HEK293 (cell line): ENCODE data around the gene C1orf56.

ENCODE experiments used
- CTCF ChIA-PET: fragments of 350-600 bp; formaldehyde crosslinking; extraction: SDS; loops from one replicate; lab custom pipeline; 2021; ENCODE audit warnings: antibody characterized with exemption; lab: Yijun Ruan, JAX
- POLR2A ChIA-PET: fragments of 300-600 bp; formaldehyde crosslinking; extraction: SDS; loops from one replicate; lab custom pipeline; 2020; ENCODE audit warnings: antibody characterized with exemption, inconsistent platforms; lab: Yijun Ruan, JAX
- H3K27ac ChIP-seq: fragments of 200-500 bp; sonication (Bioruptor generic); 2 replicates; pipeline ENCODE4 v1.5.1; 2014; ENCODE audit warnings: low read depth, low read length, control low read depth, inconsistent platforms; ENCODE audit errors: extremely low read depth
- H3K36me3 ChIP-seq, 2 experiments: fragments of 200-500 bp in 1 of 2; sonication (Bioruptor generic) in 1 of 2; 1 replicate in 1 of 2; 2 replicates in 1 of 2; pipeline ENCODE4 v1.5.1; 2014 to 2017; ENCODE audit warnings: inconsistent platforms in 2 of 2, low read length in 2 of 2; ENCODE audit not compliant: control insufficient read depth in 2 of 2, insufficient read depth in 1 of 2
- H3K4me1 ChIP-seq: fragments of 200-500 bp; sonication (Bioruptor generic); 2 replicates; pipeline ENCODE4 v1.5.1; 2014; ENCODE audit warnings: mild to moderate bottlenecking, low read length, inconsistent platforms; ENCODE audit not compliant: control insufficient read depth, insufficient read depth
- H3K4me3 ChIP-seq: 2 replicates; pipeline ENCODE4 v1.5.1; 2011; ENCODE audit warnings: low read depth, mild to moderate bottlenecking, control low read depth, low read length, moderate library complexity
- H3K9me3 ChIP-seq: fragments of 200-500 bp; sonication (Bioruptor generic); 2 replicates; pipeline ENCODE4 v1.5.1; 2014; ENCODE audit warnings: low read depth, low read length, inconsistent platforms; ENCODE audit not compliant: control insufficient read depth, insufficient read depth
- BCL11A ChIP-seq: fragments of 450-650 bp; formaldehyde crosslinking; IDR thresholded peaks from 2 replicates; pipeline ENCODE4 v1.5.1; 2016; ENCODE audit warnings: low read depth, missing biosample characterization, missing genetic modification characterization
- FEZF1 ChIP-seq: fragments of 450-650 bp; formaldehyde crosslinking; IDR thresholded peaks from 2 replicates; pipeline ENCODE4 v1.5.1; 2016; ENCODE audit warnings: missing biosample characterization, missing genetic modification characterization
- IKZF3 ChIP-seq: fragments of 450-650 bp; IDR thresholded peaks from 2 replicates; pipeline ENCODE4 v1.5.0; 2018; ENCODE audit warnings: missing biosample characterization, mild to moderate bottlenecking, missing genetic modification characterization, moderate library complexity
- KLF9 ChIP-seq: fragments of 450-650 bp; formaldehyde crosslinking; IDR thresholded peaks from 2 replicates; pipeline ENCODE4 v1.5.1; 2016; ENCODE audit warnings: missing biosample characterization, missing genetic modification characterization, low read depth
- MZF1 ChIP-seq: fragments of 450-650 bp; formaldehyde crosslinking; IDR thresholded peaks from 2 replicates; pipeline ENCODE4 v1.5.1; 2017; ENCODE audit warnings: missing biosample characterization, missing genetic modification characterization, borderline replicate concordance
- SALL2 ChIP-seq: fragments of 450-650 bp; formaldehyde crosslinking; IDR thresholded peaks from 2 replicates; pipeline ENCODE4 v1.5.0; 2017; ENCODE audit warnings: missing biosample characterization, mild to moderate bottlenecking, missing genetic modification characterization, borderline replicate concordance
- SP7 ChIP-seq: fragments of 450-650 bp; formaldehyde crosslinking; IDR thresholded peaks from 2 replicates; pipeline ENCODE4 v1.5.1; 2016; ENCODE audit warnings: missing biosample characterization, missing genetic modification characterization
- ZBTB17 ChIP-seq: fragments of 450-650 bp; formaldehyde crosslinking; IDR thresholded peaks from 2 replicates; pipeline ENCODE4 v1.5.1; 2016; ENCODE audit warnings: missing biosample characterization, missing genetic modification characterization
- ZBTB20 ChIP-seq: fragments of 450-650 bp; formaldehyde crosslinking; IDR thresholded peaks from 2 replicates; pipeline ENCODE4 v1.5.1; 2016; ENCODE audit warnings: missing biosample characterization, missing genetic modification characterization
- ZEB2 ChIP-seq: fragments of 450-650 bp; formaldehyde crosslinking; IDR thresholded peaks from 2 replicates; pipeline ENCODE4 v1.5.1; 2016; ENCODE audit warnings: missing biosample characterization, missing genetic modification characterization
- ZNF146 ChIP-seq: fragments of 450-650 bp; formaldehyde crosslinking; IDR thresholded peaks from 2 replicates; pipeline ENCODE4 v1.5.1; 2016; ENCODE audit warnings: missing biosample characterization, missing genetic modification characterization
- ZNF157 ChIP-seq: fragments of 450-650 bp; formaldehyde crosslinking; IDR thresholded peaks from 2 replicates; pipeline ENCODE4 v1.5.1; 2016; ENCODE audit warnings: missing biosample characterization, missing genetic modification characterization
- ZNF174 ChIP-seq: fragments of 450-650 bp; formaldehyde crosslinking; IDR thresholded peaks from 2 replicates; pipeline ENCODE4 v1.5.0; 2017; ENCODE audit warnings: missing biosample characterization, mild to moderate bottlenecking, missing genetic modification characterization
- ZNF184 ChIP-seq: fragments of 450-650 bp; IDR thresholded peaks from 2 replicates; pipeline ENCODE4 v1.5.1; 2018; ENCODE audit warnings: missing biosample characterization, mild to moderate bottlenecking, missing genetic modification characterization
- ZNF2 ChIP-seq: fragments of 450-650 bp; formaldehyde crosslinking; IDR thresholded peaks from 2 replicates; pipeline ENCODE4 v1.5.1; 2016; ENCODE audit warnings: missing biosample characterization, missing genetic modification characterization
- ZNF202 ChIP-seq: fragments of 450-650 bp; formaldehyde crosslinking; IDR thresholded peaks from 2 replicates; pipeline ENCODE4 v1.5.1; 2016; ENCODE audit warnings: missing biosample characterization, missing genetic modification characterization, borderline replicate concordance
- ZNF24 ChIP-seq: fragments of 450-650 bp; formaldehyde crosslinking; IDR thresholded peaks from 2 replicates; pipeline ENCODE4 v1.5.1; 2016; ENCODE audit warnings: missing biosample characterization, missing genetic modification characterization
- ZNF335 ChIP-seq: fragments of 450-650 bp; formaldehyde crosslinking; conservative IDR thresholded peaks from 2 replicates; pipeline ENCODE4 v1.5.1; 2016; ENCODE audit warnings: missing biosample characterization, missing genetic modification characterization
- ZNF660 ChIP-seq: fragments of 450-650 bp; IDR thresholded peaks from 2 replicates; pipeline ENCODE4 v1.5.1; 2018; ENCODE audit warnings: missing biosample characterization, mild to moderate bottlenecking, missing genetic modification characterization
- ZNF701 ChIP-seq: fragments of 450-650 bp; formaldehyde crosslinking; IDR thresholded peaks from 2 replicates; pipeline ENCODE4 v1.5.1; 2016; ENCODE audit warnings: missing biosample characterization, missing genetic modification characterization
- ZNF76 ChIP-seq: fragments of 450-650 bp; formaldehyde crosslinking; IDR thresholded peaks from 2 replicates; pipeline ENCODE4; 2016; ENCODE audit warnings: low read depth, missing biosample characterization, missing genetic modification characterization, borderline replicate concordance
- ZNF776 ChIP-seq: fragments of 450-650 bp; formaldehyde crosslinking; IDR thresholded peaks from 2 replicates; pipeline ENCODE4 v1.5.0; 2017; ENCODE audit warnings: missing biosample characterization, missing genetic modification characterization, borderline replicate concordance
- ZNF791 ChIP-seq: fragments of 450-650 bp; formaldehyde crosslinking; IDR thresholded peaks from 2 replicates; pipeline ENCODE4 v1.5.1; 2016; ENCODE audit warnings: missing biosample characterization, missing genetic modification characterization
- TF ChIP-seq, protein P1 (sequence below): fragments of 450-650 bp; formaldehyde crosslinking; IDR thresholded peaks from 2 replicates; pipeline ENCODE4 v1.5.1; 2016; ENCODE audit warnings: missing biosample characterization, missing genetic modification characterization, low read depth
- TF ChIP-seq, protein P2 (sequence below): fragments of 450-650 bp; formaldehyde crosslinking; IDR thresholded peaks from 2 replicates; pipeline ENCODE4 v1.5.1; 2016; ENCODE audit warnings: missing biosample characterization, missing genetic modification characterization
- TF ChIP-seq, protein P3 (sequence below): fragments of 450-650 bp; formaldehyde crosslinking; IDR thresholded peaks from 2 replicates; pipeline ENCODE4 v1.5.1; 2016; ENCODE audit warnings: missing biosample characterization, missing genetic modification characterization

The C1orf56 gene

DNA sequence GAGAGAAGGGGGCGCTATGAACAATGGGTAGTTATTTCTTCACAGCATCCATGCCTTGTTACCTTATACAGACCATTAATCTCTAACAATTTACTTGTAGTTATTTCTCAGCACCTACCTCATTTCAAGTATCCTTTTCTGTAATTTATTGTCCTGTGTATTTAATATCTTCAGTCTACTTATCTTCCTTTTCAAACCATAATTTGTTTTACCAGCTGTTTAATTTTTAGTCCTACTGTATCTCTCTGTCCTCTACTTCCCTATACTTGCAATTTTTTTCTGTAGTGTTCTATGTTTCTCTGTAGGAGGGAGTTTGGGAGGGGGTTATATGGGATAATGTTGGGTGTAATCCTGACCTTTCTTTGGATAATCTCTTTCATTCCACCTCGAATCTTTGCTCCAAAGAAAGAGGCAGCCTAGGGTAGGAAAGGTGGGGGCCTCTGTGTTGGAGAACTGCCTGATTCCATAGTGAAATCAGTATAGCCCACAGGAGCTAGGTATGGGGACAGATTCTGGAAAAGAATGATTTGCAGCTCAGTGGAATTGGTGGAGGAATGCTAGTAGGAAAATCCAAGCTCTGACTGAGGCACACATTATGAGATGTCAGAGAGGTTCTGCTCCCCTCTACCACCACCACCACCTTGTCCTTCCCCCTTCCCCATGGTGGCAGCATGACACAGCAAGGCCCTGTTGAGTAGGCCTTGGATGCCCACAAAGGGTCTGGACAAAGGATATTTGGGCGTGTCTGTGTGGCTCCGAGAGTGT is 13.3 kb downstream of the C1orf56 start (continued):
- TF ChIP-seq ZNF157 (no peak), IKZF3 (tag by site-specific recombination) (peak; percentile 79), ZBTB20 (tag by site-specific recombination) (peak; percentile 31; the same call in 1 of the 2 replicates), ZNF2 (tag by site-specific recombination) (no peak), ZNF76 (tag by site-specific recombination) (0 out of 2 replicates have a peak, but pooled peaks have one; percentile 3)

DNA sequence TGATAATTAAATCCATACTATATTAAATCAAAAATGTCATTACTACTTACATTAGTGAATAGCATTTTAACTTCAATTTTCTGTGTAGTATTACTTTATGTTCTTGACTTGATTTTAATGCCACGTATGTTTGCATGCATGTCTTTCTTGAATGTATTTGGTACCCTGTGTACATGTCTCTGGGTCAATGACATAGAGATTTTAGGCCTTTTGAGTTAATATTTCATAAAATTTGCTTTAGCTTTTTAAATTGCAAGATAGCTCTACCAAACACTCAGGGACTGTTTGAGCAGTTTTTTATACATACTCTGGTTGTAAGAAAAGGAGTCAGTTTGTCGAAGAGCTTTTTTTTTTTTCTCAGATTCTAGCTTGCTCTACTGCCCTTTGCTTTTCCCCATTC is 14.2 kb downstream of the C1orf56 start:
- H3K36me3 ChIP-seq: peaks cover 0 to 24% of the 10 kb centered on the region in 2 experiments; a peak in 2 of 3 replicates
- TF ChIP-seq ZNF184 (no peak), MZF1 (tag by site-specific recombination) (no peak)
- TF ChIP-seq, protein P1, sequence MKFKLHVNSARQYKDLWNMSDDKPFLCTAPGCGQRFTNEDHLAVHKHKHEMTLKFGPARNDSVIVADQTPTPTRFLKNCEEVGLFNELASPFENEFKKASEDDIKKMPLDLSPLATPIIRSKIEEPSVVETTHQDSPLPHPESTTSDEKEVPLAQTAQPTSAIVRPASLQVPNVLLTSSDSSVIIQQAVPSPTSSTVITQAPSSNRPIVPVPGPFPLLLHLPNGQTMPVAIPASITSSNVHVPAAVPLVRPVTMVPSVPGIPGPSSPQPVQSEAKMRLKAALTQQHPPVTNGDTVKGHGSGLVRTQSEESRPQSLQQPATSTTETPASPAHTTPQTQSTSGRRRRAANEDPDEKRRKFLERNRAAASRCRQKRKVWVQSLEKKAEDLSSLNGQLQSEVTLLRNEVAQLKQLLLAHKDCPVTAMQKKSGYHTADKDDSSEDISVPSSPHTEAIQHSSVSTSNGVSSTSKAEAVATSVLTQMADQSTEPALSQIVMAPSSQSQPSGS (tag by site-specific recombination): no peak
- TF ChIP-seq, all 188 proteins: peak for 0
- CTCF ChIA-PET: interaction anchor here (0.7 to 3.0 kb wide), 7 partner anchors 10 to 82 kb away, joined by 3 to 15 read pairs (median 4); partner anchors contain the start of gene C1orf56
- peak overlapping the region; percentile 89; the same call in 1 of the 2 replicates for H3K4me3 ChIP-seq
- POLR2A ChIA-PET: interaction anchor here (0.5 to 2.7 kb wide), 5 partner anchors 10 to 104 kb away, joined by 3 to 20 read pairs (median 6); partner anchors contain the start of genes GABPB2 and LYSMD1
- H3K9me3 ChIP-seq: no peaks in the 10 kb centered on the region
- peaks cover 4% of the 10 kb centered on the region; the same call in 1 of the 2 replicates for H3K4me1 ChIP-seq
- H3K27ac ChIP-seq: no peak overlapping the region

DNA sequence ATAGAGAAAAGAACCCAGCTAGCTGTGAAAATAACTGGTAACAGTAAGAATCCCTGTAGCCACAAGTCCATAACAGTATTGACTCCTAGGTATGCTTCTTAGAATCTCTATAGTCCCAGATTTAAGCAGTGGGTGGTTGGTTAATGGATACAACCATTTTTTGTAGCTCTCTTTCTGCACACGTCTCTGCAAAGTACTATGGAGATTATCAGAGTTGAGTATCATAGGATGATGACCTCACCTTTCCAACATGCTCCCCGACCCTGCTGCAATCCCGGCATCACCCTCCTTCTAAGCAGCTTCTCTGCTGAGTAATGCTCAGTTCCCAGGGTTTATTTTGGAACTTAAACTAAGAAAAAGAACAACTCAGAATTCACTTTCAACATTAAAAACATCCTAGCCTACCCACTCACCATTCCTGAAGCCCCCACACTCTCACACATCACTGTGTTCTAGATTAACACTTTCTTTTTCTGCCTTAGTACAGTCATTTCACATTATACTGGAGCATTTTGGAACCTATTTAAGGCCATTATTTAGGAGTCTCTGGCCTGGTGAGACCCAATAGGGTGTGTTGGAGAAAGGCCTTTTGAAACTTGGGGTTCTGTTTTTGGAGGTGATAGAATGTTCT is 15.3 kb downstream of the C1orf56 start:
- CTCF ChIA-PET: interaction anchor here (0.9 to 3.0 kb wide), 5 partner anchors 9 to 68 kb away, joined by 3 to 15 read pairs (median 4); partner anchors contain the start of gene C1orf56
- TF ChIP-seq ZNF776 (tag by site-specific recombination) (no peak), ZNF2 (tag by site-specific recombination) (no peak), ZNF791 (no peak), ZNF202 (no peak), KLF9 (tag by site-specific recombination) (no peak), ZNF146 (0 out of 2 replicates have a peak, but pooled peaks have one; percentile 8), ZBTB17 (tag by site-specific recombination) (peak; percentile 55; the same call in 1 of the 2 replicates), ZEB2 (tag by site-specific recombination) (peak; percentile 49; the same call in 1 of the 2 replicates), ZNF335 (tag by site-specific recombination) (0 out of 2 replicates have a peak, but pooled peaks have one; percentile 18), ZBTB20 (tag by site-specific recombination) (peak; percentile 45; the same call in 1 of the 2 replicates), ZNF174 (tag by site-specific recombination) (no peak), ZNF660 (tag by site-specific recombination) (peak; percentile 93), ZNF701 (tag by site-specific recombination) (no peak), BCL11A (no peak), ZNF24 (tag by site-specific recombination) (peak; percentile 24; the same call in 1 of the 2 replicates), SALL2 (tag by site-specific recombination) (no peak), FEZF1 (no peak), SP7 (tag by site-specific recombination) (peak; percentile 43; the same call in 1 of the 2 replicates)
- TF ChIP-seq, protein P2, sequence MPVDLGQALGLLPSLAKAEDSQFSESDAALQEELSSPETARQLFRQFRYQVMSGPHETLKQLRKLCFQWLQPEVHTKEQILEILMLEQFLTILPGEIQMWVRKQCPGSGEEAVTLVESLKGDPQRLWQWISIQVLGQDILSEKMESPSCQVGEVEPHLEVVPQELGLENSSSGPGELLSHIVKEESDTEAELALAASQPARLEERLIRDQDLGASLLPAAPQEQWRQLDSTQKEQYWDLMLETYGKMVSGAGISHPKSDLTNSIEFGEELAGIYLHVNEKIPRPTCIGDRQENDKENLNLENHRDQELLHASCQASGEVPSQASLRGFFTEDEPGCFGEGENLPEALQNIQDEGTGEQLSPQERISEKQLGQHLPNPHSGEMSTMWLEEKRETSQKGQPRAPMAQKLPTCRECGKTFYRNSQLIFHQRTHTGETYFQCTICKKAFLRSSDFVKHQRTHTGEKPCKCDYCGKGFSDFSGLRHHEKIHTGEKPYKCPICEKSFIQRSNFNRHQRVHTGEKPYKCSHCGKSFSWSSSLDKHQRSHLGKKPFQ: no peak
- TF ChIP-seq, protein P3, sequence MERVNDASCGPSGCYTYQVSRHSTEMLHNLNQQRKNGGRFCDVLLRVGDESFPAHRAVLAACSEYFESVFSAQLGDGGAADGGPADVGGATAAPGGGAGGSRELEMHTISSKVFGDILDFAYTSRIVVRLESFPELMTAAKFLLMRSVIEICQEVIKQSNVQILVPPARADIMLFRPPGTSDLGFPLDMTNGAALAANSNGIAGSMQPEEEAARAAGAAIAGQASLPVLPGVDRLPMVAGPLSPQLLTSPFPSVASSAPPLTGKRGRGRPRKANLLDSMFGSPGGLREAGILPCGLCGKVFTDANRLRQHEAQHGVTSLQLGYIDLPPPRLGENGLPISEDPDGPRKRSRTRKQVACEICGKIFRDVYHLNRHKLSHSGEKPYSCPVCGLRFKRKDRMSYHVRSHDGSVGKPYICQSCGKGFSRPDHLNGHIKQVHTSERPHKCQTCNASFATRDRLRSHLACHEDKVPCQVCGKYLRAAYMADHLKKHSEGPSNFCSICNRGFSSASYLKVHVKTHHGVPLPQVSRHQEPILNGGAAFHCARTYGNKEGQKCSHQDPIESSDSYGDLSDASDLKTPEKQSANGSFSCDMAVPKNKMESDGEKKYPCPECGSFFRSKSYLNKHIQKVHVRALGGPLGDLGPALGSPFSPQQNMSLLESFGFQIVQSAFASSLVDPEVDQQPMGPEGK (tag by site-specific recombination): 0 out of 2 replicates have a peak, but pooled peaks have one; percentile 34

More for the DNA sequence above, 15.3 kb downstream of the C1orf56 start:
- Histone ChIP-seq H3K4me1 (peaks cover 4% of the 10 kb centered on the region; the same call in 1 of the 2 replicates), H3K27ac (no peak overlapping the region), H3K36me3 (peaks cover 0 to 25% of the 10 kb centered on the region in 2 experiments; a peak in 2 of 3 replicates), H3K9me3 (no peaks in the 10 kb centered on the region), H3K4me3 (no peak overlapping the region)
- POLR2A ChIA-PET: interaction anchor here (0.8 to 1.6 kb wide), 5 partner anchors 8 to 103 kb away, joined by 3 to 9 read pairs (median 8); partner anchors contain the start of genes C1orf56 and LYSMD1
